ENCODE data around the gene MEMO1.
"Not testable (repeated sequence)": the region's sequence is repeated elsewhere in the genome, so short reads cannot be mapped to it uniquely, and the experiment has no call there.

Gene MEMO1

DNA sequence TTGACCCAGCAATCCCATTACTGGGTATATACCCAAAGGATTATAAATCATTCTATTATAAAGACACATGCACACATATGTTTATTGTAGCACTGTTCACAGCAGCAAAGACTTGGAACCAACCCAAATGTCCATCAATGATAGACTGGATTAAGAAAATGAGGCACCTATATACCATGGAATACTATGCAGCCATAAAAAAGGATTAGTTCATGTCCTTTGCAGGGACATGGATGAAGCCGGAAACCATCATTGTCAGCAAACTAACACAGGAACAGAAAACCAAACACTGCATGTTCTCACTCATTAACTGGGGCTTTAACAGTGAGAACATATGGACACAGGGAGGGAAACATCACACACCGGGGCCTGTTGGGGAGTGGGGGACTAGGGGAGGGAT lies 110.7 kb downstream of the MEMO1 start:
- DNase-seq, result not testable (repeated sequence)

DNA sequence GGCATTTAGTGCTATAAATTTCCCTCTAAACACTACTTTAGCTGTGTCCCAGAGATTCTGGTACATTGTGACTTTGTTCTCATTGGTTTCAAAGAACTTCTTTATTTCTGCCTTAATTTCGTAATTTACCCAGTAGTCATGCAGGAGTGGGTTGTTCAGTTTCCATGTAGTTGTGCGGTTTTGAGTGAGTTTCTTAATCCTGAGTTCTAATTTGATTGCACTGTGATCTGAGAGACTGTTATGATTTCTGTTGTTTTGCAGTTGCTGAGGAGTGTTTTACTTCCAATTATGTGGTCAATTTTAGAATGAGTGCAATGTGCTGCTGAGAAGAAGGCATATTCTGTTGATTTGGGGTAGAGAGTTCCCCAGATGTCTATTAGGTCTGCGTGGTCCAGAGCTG lies 112.5 kb downstream of the MEMO1 start:
- not testable (repeated sequence) for DNase-seq

DNA sequence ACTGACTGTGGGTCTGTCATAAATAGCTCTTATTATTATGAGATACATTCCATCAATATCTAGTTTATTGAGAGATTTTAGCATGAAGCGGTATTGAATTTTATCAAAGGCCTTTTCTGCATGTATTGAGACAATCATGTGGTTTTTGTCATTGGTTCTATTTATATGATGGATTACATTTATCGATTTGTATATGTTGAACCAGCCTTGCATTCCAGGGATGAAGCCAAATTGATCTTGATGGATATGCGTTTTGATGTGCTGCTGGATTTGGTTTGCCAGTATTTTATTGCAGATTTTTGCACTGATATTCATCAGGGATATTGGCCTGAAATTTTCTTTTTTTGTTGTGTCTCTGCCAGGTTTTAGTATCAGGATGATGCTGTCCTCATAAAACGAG lies 113.5 kb downstream of the MEMO1 start:
- not testable (repeated sequence) for DNase-seq

DNA sequence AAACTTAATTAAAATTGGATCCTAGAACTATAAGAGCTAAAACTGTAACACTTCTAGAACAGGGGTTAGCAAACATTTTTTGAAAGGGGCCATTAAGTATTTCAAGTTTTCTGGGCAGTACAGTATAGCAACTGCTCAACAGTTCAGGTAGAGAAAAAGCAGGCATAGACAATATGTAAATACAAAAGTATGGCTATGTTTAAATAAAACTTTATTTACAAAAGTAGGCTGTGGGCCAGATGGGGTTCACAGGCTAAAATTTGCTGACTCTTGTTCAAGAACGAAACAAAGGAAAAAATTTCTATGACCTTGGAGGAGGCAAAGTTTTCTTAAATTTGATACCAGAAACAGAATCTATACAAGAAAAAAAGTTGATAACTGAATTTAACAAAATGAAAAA lies 114.5 kb downstream of the MEMO1 start:
- DNase-seq, result no peak

DNA sequence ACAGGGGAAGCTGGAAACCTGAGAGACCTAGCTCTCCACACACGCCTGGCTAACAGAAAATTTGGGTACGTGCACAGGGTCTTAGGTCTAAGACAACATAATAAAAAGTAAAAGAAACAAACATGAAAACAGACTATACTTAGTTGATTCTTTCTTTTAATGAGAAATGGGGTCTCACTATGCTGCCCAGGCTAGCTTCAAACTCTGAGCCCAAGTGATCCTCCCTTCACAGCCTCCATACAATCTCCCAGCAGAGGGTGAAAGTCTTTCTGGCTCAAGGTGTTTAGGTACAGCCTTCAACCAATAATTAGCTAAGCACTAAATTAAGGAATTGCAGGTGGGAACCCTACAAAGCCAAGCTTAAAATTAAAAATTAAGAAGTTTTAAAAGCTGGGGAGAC lies 116.2 kb downstream of the MEMO1 start:
- DNase-seq, result no peak

DNA sequence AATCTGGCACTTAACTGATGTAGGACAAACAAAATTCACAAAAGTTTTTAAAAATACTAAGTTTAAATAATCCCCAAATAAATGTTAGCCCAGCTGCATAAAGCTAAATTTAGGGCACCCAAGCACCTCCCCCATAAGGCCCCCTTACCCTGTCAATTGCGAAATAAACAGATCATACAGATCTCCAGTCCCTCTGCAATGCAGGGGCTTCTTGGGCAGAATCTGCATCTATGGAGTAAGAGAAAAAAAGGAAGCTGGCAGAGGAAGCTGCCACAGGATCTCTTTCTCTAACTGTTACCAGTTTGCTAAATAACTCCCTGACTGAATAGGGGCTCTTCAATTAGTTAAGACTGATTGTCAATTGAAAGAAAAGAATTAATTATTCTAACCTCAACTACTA lies 117.7 kb downstream of the MEMO1 start:
- DNase-seq, result peak; percentile 18

DNA sequence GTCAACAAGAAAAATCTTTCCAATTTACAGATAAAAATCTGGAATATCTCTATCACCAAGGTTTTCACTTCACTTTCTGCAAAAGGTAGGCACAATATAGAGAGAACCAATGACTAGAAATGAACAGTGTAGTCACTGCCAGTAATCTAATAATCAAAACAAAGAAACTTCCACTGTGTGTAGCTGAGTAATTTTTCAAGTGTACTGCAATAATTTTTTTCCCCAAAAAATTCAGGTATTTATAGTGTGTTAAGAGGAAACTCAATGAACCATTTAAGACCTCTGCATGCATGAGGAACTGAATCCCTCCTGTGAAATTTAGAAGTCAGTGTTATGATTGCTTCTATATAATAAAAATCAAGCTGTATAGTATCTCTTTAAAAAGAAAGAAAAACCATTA lies 121.8 kb downstream of the MEMO1 start:
- no peak for DNase-seq

DNA sequence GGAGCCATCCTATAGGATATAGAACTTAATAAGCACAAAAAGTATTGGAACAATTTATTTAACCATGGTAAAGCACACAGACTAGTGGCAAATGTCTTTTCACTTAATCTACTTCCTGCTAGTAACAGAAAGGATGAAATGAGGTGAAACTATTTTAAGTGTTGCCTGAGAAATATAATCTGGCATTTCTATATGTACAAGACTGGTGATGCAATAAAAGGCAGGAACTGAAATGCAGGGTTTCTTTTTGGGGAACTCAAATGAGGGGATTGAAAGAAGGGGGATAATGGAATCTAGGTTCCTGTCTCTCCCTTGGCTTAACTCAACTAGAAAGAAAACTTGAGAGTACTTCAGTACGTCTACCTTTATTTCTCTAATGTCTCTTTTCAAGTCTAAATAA lies 122.3 kb downstream of the MEMO1 start:
- no peak for DNase-seq

DNA sequence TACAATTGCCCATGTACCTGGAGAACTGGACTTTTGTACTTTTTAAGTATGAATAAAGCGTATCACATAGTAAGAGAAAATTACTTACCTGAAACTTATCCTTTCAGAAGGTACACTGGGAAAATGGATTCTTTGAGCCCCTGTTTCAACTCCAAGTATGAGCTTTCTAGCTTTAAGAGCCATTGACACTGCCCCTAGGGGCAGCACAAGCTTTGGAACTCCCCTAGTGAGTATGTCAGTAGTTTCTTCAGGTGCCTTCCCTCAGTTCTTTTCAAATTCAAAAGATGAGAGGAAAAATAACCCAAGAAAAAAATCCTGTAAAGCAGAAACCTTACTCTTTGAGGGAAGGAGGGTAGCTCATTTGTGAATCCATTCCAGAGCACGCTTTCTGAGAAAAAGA lies 124.1 kb downstream of the MEMO1 start:
- no peak for DNase-seq

DNA sequence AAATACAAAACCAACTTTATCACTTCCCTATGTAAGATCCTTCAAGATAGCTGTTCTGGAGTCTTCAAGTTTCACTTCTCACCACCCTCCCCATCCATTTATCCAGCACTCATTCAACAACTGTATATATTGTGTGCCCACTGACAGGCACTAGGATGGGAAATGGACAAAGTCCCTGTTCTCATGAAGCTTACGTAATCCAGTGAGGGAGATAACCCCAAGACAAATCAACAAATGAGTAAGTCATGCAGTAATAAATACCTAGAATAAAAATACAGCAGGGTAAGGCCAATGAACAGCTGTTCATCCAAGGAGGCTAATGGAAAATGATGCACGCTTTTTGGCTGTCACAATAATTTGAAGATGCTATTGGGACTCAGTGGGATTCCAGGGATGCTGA lies 133.8 kb downstream of the MEMO1 start:
- DNase-seq, result no peak

DNA sequence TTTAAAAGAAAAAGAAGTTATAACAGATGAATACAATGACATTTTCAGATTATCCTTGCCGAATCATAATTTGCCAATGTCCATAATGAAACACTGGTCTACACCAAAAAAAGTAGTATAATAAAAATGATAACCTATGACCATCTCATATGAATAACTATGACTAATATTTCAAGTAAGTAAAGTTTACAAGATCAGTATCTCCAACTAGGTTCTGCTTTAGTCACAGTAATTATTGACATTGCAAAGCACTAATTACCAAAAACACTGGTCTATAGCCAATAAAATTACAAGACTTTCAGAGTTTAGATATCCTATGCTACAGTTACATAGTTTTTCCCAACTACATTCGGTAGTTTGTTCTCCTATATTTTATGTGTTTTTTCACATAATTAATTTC lies 136.7 kb downstream of the MEMO1 start:
- no peak for DNase-seq

DNA sequence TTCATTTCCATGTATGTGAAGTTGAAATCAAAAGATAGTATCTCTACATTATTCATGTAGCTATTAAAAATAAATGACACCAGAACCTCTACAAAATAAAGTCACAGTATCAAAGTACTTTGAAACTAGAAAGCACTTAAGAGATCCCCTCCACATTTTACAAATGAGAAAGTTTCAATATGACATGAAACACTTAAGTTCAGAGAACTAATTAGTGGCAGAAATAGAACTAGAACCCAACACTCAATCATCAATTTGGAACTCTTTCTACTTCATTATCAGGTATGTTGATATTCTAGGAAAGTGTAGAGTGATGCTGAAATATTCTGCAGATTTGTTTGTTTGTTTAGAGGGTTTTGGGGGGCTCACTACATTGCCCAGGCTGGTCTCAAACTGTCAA lies 145.6 kb downstream of the MEMO1 start:
- DNase-seq, result no peak

DNA sequence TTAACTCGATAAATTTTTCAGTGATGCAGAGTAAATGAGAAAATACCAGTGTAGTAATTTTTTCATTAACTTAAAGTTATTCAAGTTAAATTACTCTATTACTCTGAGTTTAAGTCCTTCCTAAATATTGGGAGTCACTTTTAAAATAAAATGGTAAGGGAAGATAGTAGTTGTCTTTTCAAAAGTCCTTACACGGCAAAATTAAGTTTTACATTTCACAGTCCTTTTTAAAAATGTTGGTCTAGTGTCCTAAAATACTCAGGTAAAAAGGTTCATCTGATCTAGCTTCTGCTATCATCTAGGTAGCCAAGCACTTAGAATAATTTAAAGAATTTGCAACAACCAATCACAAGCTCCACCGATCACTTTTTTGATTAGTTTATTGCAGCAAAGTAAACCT lies 146.9 kb downstream of the MEMO1 start:
- no peak for DNase-seq

DNA sequence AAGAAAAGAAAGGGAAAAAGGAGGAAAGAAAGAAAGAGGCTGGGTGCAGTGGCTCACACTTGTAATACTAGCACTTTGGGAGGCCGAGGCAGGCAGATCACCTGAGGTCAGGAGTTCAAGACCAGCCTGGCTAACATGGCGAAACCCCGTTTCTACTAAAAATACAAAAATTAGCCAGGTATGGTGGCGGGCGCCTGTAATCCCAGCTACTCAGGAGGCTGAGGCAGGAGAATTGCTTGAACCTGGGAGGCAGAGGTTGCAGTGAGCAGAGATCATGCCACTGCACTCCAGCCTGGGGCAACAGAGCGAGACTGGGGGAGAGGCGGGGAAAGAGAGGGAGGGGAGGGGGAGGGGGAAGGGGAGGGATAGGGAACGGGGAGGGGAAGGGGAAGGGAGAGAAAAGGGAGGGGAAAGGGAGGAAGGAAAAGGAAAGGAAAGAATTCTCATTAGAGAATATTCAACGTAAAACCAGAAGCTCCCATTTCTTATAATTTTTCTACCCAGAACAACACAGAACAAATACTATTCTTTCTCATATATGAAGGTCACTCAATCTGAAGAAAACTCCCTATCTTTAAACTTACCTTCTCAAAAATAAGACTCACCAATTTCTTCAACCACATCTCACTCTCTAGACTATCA lies 147.7 kb downstream of the MEMO1 start:
- DNase-seq, result not testable (repeated sequence)

DNA sequence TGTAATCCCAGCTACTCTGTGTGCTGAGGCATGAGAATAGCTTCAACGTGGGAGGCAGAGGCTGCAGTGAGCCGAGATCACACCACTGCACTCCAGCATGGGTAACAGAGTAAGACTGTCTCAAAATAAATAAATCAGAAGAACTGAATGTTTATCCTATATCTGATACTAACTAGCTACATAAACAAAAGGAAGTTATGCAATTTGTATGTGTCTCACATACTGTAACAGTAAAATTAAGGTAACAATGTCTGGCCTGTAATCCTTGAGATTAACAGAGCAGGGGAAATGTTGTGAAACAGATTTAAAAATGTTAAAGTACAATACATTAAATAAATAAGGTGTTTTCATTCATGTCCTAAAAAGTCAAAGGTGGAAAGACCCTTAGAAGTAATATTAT lies 150.8 kb downstream of the MEMO1 start:
- DNase-seq, result no peak

DNA sequence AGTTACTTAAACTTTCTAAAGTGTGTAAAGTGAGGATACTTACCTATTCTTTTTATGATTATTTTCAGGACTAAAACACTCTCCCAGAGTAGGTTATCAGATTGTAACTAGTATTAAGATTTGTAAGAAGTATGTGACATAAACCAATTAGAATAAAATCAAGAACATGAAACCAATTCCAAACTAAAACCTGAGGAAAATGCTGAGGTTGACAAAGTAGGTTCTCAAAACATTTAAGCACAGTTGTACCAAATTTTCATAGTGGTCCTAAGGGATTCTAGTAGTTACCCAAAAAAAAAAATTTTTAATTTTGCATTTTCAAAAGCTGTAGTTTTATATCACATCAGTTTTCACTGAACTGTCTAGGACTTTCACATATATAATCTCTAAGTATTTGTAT lies 157.3 kb downstream of the MEMO1 start:
- no peak for DNase-seq

DNA sequence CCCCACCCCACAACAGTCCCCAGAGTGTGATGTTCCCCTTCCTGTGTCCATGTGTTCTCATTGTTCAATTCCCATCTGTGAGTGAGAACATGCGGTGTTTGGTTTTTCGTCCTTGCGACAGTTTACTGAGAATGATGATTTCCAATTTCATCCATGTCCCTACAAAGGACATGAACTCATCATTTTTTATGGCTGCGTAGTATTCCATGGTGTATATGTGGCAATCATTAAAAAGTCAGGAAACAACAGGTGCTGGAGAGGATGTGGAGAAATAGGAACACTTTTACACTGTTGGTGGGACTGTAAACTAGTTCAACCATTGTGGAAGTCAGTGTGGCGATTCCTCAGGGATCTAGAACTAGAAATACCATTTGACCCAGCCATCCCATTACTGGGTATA lies 168.7 kb downstream of the MEMO1 start:
- not testable (repeated sequence) for DNase-seq

DNA sequence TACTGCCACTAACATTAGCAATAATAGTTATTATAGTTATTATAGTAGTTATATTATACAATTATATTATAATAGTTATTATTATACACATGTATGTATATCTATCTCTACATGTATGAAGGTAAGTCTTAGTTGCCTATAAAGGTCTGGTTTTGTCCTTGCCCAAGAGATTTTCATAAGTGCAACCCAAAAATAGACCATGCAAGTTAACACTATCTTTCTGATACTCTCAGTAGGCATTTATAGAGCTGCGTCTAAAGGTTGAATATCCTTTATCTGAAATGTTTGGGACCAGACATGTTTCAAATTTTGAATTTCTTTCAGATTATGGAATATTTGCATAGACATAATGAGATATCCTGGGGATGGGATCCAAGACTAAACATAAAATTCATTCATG lies 175.4 kb downstream of the MEMO1 start:
- DNase-seq, result no peak

DNA sequence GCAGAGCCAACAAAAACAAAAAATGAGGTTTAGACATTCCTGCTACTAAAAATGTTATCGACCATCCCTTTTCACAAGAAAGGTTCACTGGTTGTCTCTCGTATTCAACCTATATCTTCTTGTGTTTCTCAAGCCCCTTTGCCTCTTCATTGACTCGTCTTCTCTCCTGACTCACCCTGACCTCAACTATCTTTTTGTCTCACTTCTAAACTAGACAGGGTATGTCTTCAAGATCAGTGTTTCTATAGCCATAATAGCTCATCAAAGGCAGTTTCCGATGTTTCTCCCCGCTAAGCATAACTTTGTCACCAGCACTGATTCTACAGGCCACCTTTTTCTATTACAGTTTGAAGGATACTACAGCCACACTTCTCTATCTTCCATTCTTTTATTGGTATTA lies 178.4 kb downstream of the MEMO1 start:
- DNase-seq, result no peak

DNA sequence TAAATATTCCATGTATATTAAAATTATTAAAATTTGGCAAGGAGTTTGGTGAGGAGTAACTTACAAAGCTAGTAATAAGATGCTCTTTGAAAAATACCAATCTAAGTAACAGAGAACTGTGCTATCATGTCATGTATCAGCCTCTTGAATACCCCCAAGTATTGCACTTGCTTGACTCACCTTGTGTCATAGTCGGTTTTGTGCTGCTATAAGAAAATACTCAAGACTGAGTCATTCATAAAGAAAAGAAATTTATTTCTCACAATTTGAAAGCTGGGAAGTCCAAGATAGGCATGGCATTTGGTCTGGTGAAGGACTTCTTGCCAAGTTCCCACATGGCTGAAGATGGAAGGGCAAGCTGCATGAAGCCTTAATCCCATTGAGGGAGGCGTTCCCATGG lies 179.2 kb downstream of the MEMO1 start:
- no peak for DNase-seq

DNA sequence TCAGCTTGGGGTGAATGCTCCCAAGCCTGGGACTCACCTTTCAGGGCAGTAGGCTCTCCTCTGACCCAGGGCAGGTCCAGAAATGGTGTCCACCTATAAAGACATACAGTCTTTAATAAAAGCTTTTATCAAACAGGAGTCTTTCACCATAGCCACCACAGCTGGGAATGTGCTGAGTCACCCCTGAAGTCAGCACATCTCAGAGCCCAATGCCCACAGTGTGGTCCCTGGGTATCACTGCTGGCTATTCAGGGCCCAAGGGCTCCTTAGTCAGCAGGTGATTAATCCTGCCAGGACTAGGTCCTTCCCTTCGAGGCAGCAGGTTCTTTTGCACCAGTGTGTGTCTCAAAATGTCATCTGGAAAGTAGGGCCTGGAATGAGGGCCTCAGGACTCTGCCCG lies 181.9 kb downstream of the MEMO1 start:
- no peak for DNase-seq

DNA sequence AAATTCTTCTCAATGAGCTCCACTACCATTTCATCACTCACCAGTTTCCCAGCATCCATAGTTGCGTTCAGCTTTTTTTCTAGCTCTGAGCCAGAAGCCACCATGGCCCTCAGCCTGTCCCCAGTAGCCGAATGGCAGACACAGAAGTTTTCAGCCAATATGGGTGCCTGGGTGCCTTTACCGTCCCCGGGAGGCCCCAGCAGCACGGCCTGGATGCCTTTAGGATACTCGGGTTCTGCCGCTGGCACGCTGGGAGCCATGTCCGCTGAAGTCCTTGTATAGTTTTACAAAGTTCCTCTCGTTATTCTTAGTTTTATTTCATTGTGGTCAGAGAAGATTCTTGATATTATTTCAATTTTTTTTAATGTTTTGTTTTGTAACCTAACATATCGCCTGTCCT lies 187.2 kb downstream of the MEMO1 start:
- DNase-seq, result no peak

DNA sequence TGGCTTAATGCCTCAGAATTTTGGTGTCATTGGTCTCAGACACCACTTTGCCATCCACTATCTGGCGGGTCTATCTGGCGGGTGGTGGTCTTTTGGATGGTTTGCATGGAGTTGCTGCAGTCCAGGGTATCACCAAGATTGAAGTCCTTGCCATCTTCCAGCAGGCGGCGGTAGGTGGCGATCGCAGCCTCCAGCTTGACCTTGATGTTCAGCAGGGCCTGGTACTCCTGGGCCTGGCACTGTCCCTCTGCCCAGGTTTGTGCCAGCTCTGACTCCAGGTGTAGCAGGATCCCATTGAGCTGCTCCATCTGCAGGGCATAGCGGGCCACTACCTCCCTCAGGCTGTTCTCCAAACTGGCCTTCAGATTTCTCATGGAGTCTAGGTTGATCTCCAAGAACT lies 188.2 kb downstream of the MEMO1 start:
- no peak for DNase-seq

Data from KG1 (cell line).